Osteoblast (primary cell): ENCODE results near the gene ATP7B. TPM values are rescaled to one million over a fixed set of nuclear protein-coding genes. Genes with fewer than 3 reads are reported as not detected.
"Not testable (repeated sequence)": the region's sequence is repeated elsewhere in the genome, so short reads cannot be mapped to it uniquely, and the experiment has no call there.

Experiments
- DNase-seq: peaks from one replicate; pipeline ENCODE4 v3.0.0; 2011; ENCODE audit warnings: low spot score, mixed read lengths; ENCODE audit not compliant: insufficient read length; ENCODE audit errors: missing footprints
- H2AFZ ChIP-seq: 2 replicates; pipeline ENCODE4 v1.6.0; 2011; ENCODE audit warnings: mild to moderate bottlenecking, low read length
- H3K27ac ChIP-seq: 2 replicates; pipeline ENCODE4 v1.5.1; 2011; ENCODE audit warnings: mild to moderate bottlenecking, low read depth, low read length, moderate library complexity
- H3K27me3 ChIP-seq: 2 replicates; pipeline ENCODE4 v1.6.0; 2012; ENCODE audit warnings: mild to moderate bottlenecking, control low read depth, inconsistent platforms, low read length, moderate library complexity; ENCODE audit not compliant: insufficient read depth
- H3K36me3 ChIP-seq: 2 replicates; pipeline ENCODE4 v1.5.1; 2011; ENCODE audit warnings: mild to moderate bottlenecking, low read length, control low read depth, moderate library complexity; ENCODE audit not compliant: insufficient read depth
- H3K4me1 ChIP-seq: 2 replicates; pipeline ENCODE4 v1.5.1; 2011; ENCODE audit warnings: mild to moderate bottlenecking, low read length, control low read depth, moderate library complexity; ENCODE audit not compliant: insufficient read depth
- H3K4me2 ChIP-seq: 2 replicates; pipeline ENCODE4 v1.6.0; 2011; ENCODE audit warnings: mild to moderate bottlenecking, low read length; ENCODE audit not compliant: insufficient read depth
- H3K4me3 ChIP-seq: fragments of 200-600 bp; sonication (generic); 3 replicates; pipeline ENCODE4 v1.5.1; 2012; ENCODE audit warnings: mild to moderate bottlenecking, low read length, inconsistent platforms; ENCODE audit not compliant: insufficient read depth
- H3K79me2 ChIP-seq: 2 replicates; pipeline ENCODE4 v1.6.0; 2012; ENCODE audit warnings: mild to moderate bottlenecking, low read length, control low read depth, inconsistent platforms; ENCODE audit not compliant: insufficient read depth
- H3K9me3 ChIP-seq: 2 replicates; pipeline ENCODE4 v1.5.1; 2011; ENCODE audit warnings: low read depth, low read length, control low read depth
- H4K20me1 ChIP-seq: 2 replicates; pipeline ENCODE4 v1.6.0; 2012; ENCODE audit warnings: mild to moderate bottlenecking, low read length, control low read depth; ENCODE audit not compliant: insufficient read depth
- CTCF ChIP-seq: IDR thresholded peaks from 2 replicates; pipeline ENCODE4 v1.5.1; 2011; ENCODE audit warnings: mild to moderate bottlenecking, low read depth, low read length, moderate library complexity; ENCODE audit errors: extremely low read depth
- total RNA-seq: library from RNA; depleted of rRNA; stranded (reverse); fragments of >200 nt; gene quantifications from 2 replicates; pipeline ENCODE4 v1.2.3, GENCODE V29; 2012

Gene ATP7B
- total RNA-seq, 1 donor, result 4.0 TPM

- Histone ChIP-seq H3K4me3 (no peak overlapping the region), H3K79me2 (no peaks in the 10 kb centered on the region), H3K27me3 (no peaks in the 10 kb centered on the region), H3K4me2 (no peak overlapping the region), H4K20me1 (no peaks in the 10 kb centered on the region), H3K4me1 (no peaks in the 10 kb centered on the region), H3K9me3 (no peaks in the 10 kb centered on the region), H3K36me3 (peaks cover 9% of the 10 kb centered on the region), H2AFZ (no peak overlapping the region), H3K27ac (no peak overlapping the region)
- no peak for DNase-seq
- TF ChIP-seq CTCF, result no peak
Observed at GRCh38 chr13:52033039-52033438, 21.8 kb upstream of the ATP7B start.

- not testable (repeated sequence) for DNase-seq, H3K9me3 ChIP-seq, H2AFZ ChIP-seq, H3K4me1 ChIP-seq, H4K20me1 ChIP-seq, H3K4me2 ChIP-seq, H3K36me3 ChIP-seq, H3K27me3 ChIP-seq, H3K79me2 ChIP-seq, H3K4me3 ChIP-seq, H3K27ac ChIP-seq
Observed at GRCh38 chr13:52030401-52030800, 19.2 kb upstream of the ATP7B start.

GRCh38 chr13:52029569-52029968 lies 18.3 kb upstream of the ATP7B start:
- no peak overlapping the region for H2AFZ ChIP-seq
- no peaks in the 10 kb centered on the region for H3K4me1 ChIP-seq
- no peak overlapping the region for H3K27ac ChIP-seq
- no peak overlapping the region for H3K4me2 ChIP-seq
- no peaks in the 10 kb centered on the region for H3K27me3 ChIP-seq
- no peaks in the 10 kb centered on the region for H3K9me3 ChIP-seq
- no peak overlapping the region for H3K4me3 ChIP-seq
- peaks cover 6% of the 10 kb centered on the region for H3K79me2 ChIP-seq
- H4K20me1 ChIP-seq, result peaks cover 3% of the 10 kb centered on the region
- no peak for TF ChIP-seq CTCF
- DNase-seq, result no peak
- H3K36me3 ChIP-seq, result peaks cover 17% of the 10 kb centered on the region

GRCh38 chr13:52027832-52028231 lies 16.6 kb upstream of the ATP7B start:
- no peak for DNase-seq
- no peaks in the 10 kb centered on the region for H3K9me3 ChIP-seq
- H3K4me2 ChIP-seq, result no peak overlapping the region
- no peak for TF ChIP-seq CTCF
- H3K79me2 ChIP-seq, result peaks cover 8% of the 10 kb centered on the region
- H3K27ac ChIP-seq, result no peak overlapping the region
- no peak overlapping the region for H3K4me3 ChIP-seq
- H2AFZ ChIP-seq, result no peak overlapping the region
- peaks cover 3% of the 10 kb centered on the region for H4K20me1 ChIP-seq
- no peaks in the 10 kb centered on the region for H3K4me1 ChIP-seq
- H3K36me3 ChIP-seq, result peaks cover 33% of the 10 kb centered on the region
- no peaks in the 10 kb centered on the region for H3K27me3 ChIP-seq
